Measurements from ENCODE around the gene TMEM60.

TMEM60 gene

GRCh38 chr7:77770316-77770715, 27.9 kb downstream of the TMEM60 start:
- DNase-seq (ENCODE audit: low read depth), result no peak

DNA sequence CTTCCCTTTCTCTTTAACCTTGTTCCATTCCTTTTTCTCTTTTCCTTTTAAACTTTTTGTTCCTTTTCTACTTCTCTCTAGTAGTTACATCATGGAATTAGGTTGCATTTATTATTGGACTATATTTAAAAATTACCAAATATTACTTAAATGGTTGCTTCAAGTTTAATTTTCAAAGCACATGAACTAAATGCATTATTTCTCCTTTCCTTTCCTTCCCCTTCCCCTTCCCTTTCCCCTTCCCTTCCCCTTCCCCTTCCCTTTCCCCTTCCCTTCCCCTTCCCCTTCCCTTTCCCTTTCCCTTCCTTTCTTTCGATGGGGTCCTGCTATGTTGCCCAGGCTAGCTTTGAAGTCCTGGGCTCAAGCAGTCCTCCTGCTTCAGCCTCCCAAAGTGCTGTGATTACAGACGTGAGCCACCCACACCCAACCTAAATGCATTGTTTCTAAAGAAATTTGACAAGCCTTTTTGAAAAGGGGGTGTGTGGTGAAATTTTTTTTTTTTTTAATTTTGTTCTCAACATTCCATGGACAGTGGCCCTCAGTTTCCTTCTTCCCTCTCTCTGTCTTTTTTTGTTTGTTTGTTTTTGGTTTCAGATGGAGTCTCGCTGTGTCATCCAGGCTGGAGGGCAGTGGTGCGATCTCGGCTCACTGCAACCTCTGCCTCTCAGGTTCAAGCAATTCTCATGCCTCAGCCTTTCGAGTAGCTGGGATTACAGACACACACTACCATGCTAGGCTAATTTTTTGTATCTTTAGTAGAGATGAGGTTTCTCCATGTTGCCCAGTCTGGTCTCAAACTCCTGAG, 31.2 kb downstream of the TMEM60 start:
- no peak for DNase-seq (ENCODE audit: low read depth)

- DNase-seq (ENCODE audit: low read depth), result no peak
These were observed 32.1 kb downstream of the TMEM60 start for GRCh38 chr7:77765906-77766800.

- no peak for DNase-seq (ENCODE audit: low read depth)
These were observed 32.8 kb downstream of the TMEM60 start for GRCh38 chr7:77765481-77765880.

DNA sequence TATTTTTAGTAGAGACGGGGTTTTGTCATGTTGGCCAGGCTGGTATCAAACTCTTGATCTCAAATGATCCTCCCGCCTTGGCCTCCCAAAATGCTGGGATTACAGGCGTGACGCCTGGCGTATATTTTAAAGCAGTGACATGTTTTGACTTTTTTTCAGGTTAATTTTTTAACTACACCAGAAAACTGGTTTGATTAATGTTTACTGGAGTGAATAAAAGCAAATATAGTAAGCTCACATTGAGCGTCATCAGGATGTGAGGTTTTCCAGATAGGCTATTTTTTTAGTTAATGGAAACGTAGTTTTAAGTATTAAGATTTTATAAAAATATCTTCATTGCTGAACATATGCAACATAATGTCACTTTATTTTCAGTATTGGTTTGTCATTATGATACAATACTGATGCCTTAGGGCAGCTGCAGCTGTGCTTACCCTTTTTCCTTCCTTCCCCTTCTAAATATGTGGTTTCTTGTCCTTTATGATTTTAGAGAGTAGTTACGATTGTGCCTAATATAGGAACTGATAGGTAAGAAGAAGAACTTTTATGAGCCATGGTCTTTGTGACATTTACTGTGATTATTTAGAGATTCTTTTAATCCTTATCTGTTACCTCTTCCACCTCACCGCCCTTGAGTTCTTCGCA, 37.3 kb downstream of the TMEM60 start:
- no peak for DNase-seq (ENCODE audit: low read depth)

- peak; percentile 35 for DNase-seq (ENCODE audit: low read depth)
These were observed 38.8 kb downstream of the TMEM60 start for GRCh38 chr7:77759294-77759889.

- no peak for DNase-seq (ENCODE audit: low read depth)
These were observed 40.6 kb downstream of the TMEM60 start for GRCh38 chr7:77757589-77757988.

GRCh38 chr7:77753173-77753572, 45.1 kb downstream of the TMEM60 start:
- no peak for DNase-seq (ENCODE audit: low read depth)

- DNase-seq (ENCODE audit: low read depth), result no peak
These were observed 46.2 kb downstream of the TMEM60 start for GRCh38 chr7:77752016-77752415.

- DNase-seq (ENCODE audit: low read depth), result no peak
These were observed 50.5 kb downstream of the TMEM60 start for GRCh38 chr7:77747718-77748117.

- no peak for DNase-seq (ENCODE audit: low read depth)
These were observed 51.1 kb downstream of the TMEM60 start for GRCh38 chr7:77747178-77747577.

DNA sequence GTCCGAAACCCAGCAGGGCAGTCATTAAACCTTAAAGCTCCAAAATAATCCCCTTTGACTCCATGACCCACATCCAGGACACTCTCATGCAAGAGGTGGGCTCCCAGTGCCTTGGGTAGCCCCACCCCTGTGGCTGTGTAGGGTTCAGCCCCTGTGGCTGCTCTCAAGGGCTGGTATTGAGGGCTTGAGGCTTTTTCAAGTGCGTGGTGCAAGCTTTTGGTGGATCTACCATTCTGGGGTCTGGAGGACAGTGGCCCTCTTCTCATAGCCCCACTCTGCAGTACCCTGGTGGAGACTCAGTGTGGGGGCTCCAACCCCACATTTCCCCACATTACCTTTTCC, 51.4 kb downstream of the TMEM60 start:
- DNase-seq (ENCODE audit: low read depth), result no peak

DNA sequence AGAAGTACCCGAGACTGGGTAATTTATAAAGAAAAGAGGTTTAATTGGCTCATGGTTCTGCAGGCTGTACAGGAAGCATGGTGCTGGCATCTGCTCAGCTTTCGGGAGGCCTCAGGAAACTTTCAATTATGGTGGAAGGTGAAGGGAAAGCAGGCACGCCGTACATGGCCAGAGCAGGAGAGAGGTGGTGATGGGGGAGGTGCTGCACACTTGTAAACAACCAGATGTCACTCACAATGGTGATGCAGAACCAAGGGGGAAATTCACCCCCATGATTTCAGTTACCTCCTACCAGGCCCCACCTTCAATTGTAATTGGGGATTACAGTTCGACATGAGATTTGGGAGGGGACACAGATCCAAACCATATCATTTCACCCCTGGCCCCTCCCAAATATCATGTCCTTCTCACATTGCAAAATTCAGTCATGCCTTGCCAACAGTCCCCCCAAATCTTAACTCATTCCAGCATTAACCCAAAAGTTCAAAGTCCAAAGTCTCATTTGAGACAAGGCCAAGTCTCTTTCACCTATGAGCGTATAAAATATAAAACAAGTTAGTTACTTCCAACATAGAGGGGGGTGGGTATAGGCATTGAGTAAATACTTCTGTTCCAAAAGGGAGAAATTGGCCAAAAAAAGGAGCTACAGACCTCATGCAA, 51.9 kb downstream of the TMEM60 start:
- no peak for DNase-seq (ENCODE audit: low read depth)

DNA sequence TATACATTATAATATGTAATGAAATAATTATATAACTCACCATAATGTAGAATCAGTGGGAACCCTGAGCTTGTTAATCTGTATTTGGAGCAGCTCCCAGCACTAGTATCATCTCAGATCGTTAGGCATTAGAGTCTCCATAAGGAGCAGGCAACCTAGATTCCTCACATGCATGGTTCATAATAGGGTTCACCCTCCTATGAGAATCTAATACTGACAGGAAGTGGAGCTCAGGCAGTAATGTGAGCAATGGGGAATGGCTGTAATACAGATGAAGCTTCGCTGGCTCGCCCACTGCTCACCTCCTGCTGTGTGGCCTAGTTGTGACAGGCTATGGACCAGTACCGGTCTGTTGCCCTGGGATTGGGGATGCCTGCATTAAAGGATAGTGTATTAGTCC, 52.5 kb downstream of the TMEM60 start:
- DNase-seq (ENCODE audit: low read depth), result no peak

Measured in non-pigmented ciliary epithelial cell (primary cell).